ENCODE measurements around the gene KDELR3. TPM values are rescaled to one million over a fixed set of nuclear protein-coding genes. Genes with fewer than 3 reads are reported as not detected.

The KDELR3 gene
- total RNA-seq, 1 experiment from 2014 or later, result 33.1 TPM

DNA sequence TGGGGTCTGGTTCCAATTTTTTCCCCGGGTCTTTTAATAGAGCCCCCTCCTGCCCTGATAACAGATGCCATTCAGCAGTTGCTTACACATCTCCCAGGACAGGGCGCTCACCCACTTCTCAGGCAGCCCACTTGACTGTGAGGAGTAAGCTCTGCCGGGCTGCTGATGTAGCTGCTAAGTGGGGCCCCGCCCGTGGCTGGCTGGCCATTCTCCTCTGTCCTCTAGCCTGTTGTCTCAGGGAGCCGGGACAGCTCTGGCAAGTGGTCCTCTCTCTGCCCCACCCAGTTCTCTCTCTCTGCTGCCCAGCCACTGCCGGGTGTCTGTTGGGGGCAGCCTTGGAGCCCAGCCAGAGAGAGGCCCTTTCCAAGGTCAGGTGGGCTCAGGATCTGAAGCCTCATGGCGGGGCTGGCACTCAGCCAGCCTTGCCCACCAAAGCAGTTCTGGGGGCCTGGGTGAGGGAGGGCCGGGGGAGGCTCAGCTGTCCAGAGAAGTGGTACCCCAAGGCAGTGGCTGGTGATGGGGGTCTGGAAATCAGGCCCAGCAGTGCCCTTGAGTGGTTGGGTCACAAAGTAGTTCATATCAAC is 21.8 kb upstream of the KDELR3 start:
- Histone ChIP-seq H3K27me3 (ENCODE audit: insufficient read depth, low read length) (no peaks in the 10 kb centered on the region), H3K27ac (ENCODE audit: low read depth, low read length) (no peak overlapping the region), H3K4me3 (replicated peaks in 1 of 2; ENCODE audit: low read depth in 1 of 2, low read length in 2 of 2) (no peak overlapping the region), H3K4me1 (ENCODE audit: control insufficient read depth in 1 of 2, insufficient read depth in 2 of 2, low read length in 2 of 2) (no peaks in the 10 kb centered on the region), H3K9me3 (ENCODE audit: control insufficient read depth in 1 of 2, insufficient read depth in 1 of 2, low read depth in 1 of 2, low read length in 2 of 2) (no peaks in the 10 kb centered on the region), H3K79me2 (ENCODE audit: insufficient read depth, low read length) (no peaks in the 10 kb centered on the region), H2AFZ (ENCODE audit: low read depth, low read length, poor library complexity, severe bottlenecking) (no peak overlapping the region), H4K20me1 (ENCODE audit: insufficient read depth) (no peaks in the 10 kb centered on the region), H3K9ac (ENCODE audit: low read length) (no peak overlapping the region), H3K4me2 (ENCODE audit: low read length) (no peak overlapping the region), H3K36me3 (ENCODE audit: control insufficient read depth in 1 of 2, insufficient read depth in 2 of 2, low read length in 2 of 2) (no peaks in the 10 kb centered on the region), H3K9me2 (ENCODE audit: insufficient read depth) (no peaks in the 10 kb centered on the region)
- no peak for ATAC-seq
- ChIA-PET CTCF (no interaction called here), POLR2A (no interaction called here), RAD21 (ENCODE audit: low non-redundant PET in 1 of 2, low total read pairs in 2 of 2, uncharacterized antibody in 2 of 2, unreplicated experiment in 2 of 2) (no interaction called here)
- DNase-seq (ENCODE audit: low read depth, low spot score), result no peak
- intact Hi-C loops (cut with micrococcal nuclease), result no loop called here
- no TSS peak for BruUV-seq (replicated peaks)
- TF ChIP-seq POLR2A (IDR thresholded peaks at IDR 0.05; ENCODE audit: borderline replicate concordance, extremely low read depth, insufficient read depth, insufficient read length) (no peak), FOSL1 (IDR thresholded peaks at IDR 0.05; ENCODE audit: low read depth) (no peak), RAD21 (IDR thresholded peaks at IDR 0.05; ENCODE audit: low read depth) (no peak), SRF (IDR thresholded peaks at IDR 0.05; ENCODE audit: low read depth) (no peak), CBX3 (IDR thresholded peaks at IDR 0.05; ENCODE audit: low read depth) (no peak), EGR1 (IDR thresholded peaks at IDR 0.05; ENCODE audit: low read depth) (no peak), ZFX (IDR thresholded peaks at IDR 0.05) (no peak), ZNF274 (IDR thresholded peaks at IDR 0.05; ENCODE audit: low read depth, low read length) (no peak), POLR2AphosphoS5 (IDR thresholded peaks at IDR 0.05; ENCODE audit: low read depth, low read length) (no peak), YY1 (IDR thresholded peaks at IDR 0.05; ENCODE audit: extremely low read depth, insufficient replicate concordance, low read depth, low read length) (no peak), EZH2phosphoT487 (IDR thresholded peaks at IDR 0.05; ENCODE audit: borderline replicate concordance) (no peak)
- TF ChIP-seq, protein P1, sequence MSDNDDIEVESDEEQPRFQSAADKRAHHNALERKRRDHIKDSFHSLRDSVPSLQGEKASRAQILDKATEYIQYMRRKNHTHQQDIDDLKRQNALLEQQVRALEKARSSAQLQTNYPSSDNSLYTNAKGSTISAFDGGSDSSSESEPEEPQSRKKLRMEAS (IDR thresholded peaks at IDR 0.05), result no peak
- TF ChIP-seq, protein P2, sequence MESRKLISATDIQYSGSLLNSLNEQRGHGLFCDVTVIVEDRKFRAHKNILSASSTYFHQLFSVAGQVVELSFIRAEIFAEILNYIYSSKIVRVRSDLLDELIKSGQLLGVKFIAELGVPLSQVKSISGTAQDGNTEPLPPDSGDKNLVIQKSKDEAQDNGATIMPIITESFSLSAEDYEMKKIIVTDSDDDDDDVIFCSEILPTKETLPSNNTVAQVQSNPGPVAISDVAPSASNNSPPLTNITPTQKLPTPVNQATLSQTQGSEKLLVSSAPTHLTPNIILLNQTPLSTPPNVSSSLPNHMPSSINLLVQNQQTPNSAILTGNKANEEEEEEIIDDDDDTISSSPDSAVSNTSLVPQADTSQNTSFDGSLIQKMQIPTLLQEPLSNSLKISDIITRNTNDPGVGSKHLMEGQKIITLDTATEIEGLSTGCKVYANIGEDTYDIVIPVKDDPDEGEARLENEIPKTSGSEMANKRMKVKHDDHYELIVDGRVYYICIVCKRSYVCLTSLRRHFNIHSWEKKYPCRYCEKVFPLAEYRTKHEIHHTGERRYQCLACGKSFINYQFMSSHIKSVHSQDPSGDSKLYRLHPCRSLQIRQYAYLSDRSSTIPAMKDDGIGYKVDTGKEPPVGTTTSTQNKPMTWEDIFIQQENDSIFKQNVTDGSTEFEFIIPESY (IDR thresholded peaks at IDR 0.05; ENCODE audit: extremely low read depth, insufficient replicate concordance, low read length), result no peak

Data from HCT116 (cell line).